ENCODE measurements around the gene CHST13.

CHST13 gene

GRCh38 chr3:126551839-126552687 lies 28.1 kb downstream of the CHST13 start:
- in situ Hi-C loops (cut with HindIII; ENCODE audit: low sequenced_read_pairs) = loop anchor here (10.0 kb wide), 1 partner anchor 53 kb away; no protein-coding TSS in a partner anchor

GRCh38 chr3:126552688-126553283 lies 28.8 kb downstream of the CHST13 start:
- in situ Hi-C loops (cut with HindIII; ENCODE audit: low sequenced_read_pairs) = loop anchor here (10.0 kb wide), 1 partner anchor 52 kb away; no protein-coding TSS in a partner anchor

GRCh38 chr3:126553284-126554084 lies 29.5 kb downstream of the CHST13 start:
- in situ Hi-C loops (cut with HindIII; ENCODE audit: low sequenced_read_pairs) = loop anchor here (10.0 kb wide), 1 partner anchor 51 kb away; no protein-coding TSS in a partner anchor

- in situ Hi-C loops (cut with HindIII; ENCODE audit: low sequenced_read_pairs) = loop anchor here (10.0 kb wide), 1 partner anchor 50 kb away; no protein-coding TSS in a partner anchor
These were observed 30.9 kb downstream of the CHST13 start for GRCh38 chr3:126554560-126555525.

GRCh38 chr3:126555795-126556636 lies 32.1 kb downstream of the CHST13 start:
- in situ Hi-C loops (cut with HindIII; ENCODE audit: low sequenced_read_pairs) = loop anchor here (10.0 kb wide), 1 partner anchor 49 kb away; no protein-coding TSS in a partner anchor

- in situ Hi-C loops (cut with HindIII; ENCODE audit: low sequenced_read_pairs) = loop anchor here (10.0 kb wide), 1 partner anchor 48 kb away; no protein-coding TSS in a partner anchor
These were observed 32.9 kb downstream of the CHST13 start for GRCh38 chr3:126556637-126557414.

- in situ Hi-C loops (cut with HindIII; ENCODE audit: low sequenced_read_pairs) = loop anchor here (10.0 kb wide), 1 partner anchor 47 kb away; no protein-coding TSS in a partner anchor
These were observed 33.4 kb downstream of the CHST13 start for GRCh38 chr3:126557415-126557745.

GRCh38 chr3:126557761-126558160 lies 33.8 kb downstream of the CHST13 start:
- in situ Hi-C loops (cut with HindIII; ENCODE audit: low sequenced_read_pairs) = loop anchor here (10.0 kb wide), 1 partner anchor 47 kb away; no protein-coding TSS in a partner anchor

GRCh38 chr3:126558336-126559071 lies 34.5 kb downstream of the CHST13 start, which contains the start of gene C3orf22:
Gene C3orf22 (minus strand): TSS chr3:126558932. CDS start chr3:126553390, 5,542 bp downstream.
- in situ Hi-C loops (cut with HindIII; ENCODE audit: low sequenced_read_pairs) = loop anchor here (10.0 kb wide), 1 partner anchor 46 kb away; no protein-coding TSS in a partner anchor

- in situ Hi-C loops (cut with HindIII; ENCODE audit: low sequenced_read_pairs) = no loop called here
These were observed 38.9 kb downstream of the CHST13 start for GRCh38 chr3:126562737-126563276.

GRCh38 chr3:126567696-126568438 lies 43.9 kb downstream of the CHST13 start:
- in situ Hi-C loops (cut with HindIII; ENCODE audit: low sequenced_read_pairs) = no loop called here

GRCh38 chr3:126568776-126569342 lies 44.9 kb downstream of the CHST13 start:
- in situ Hi-C loops (cut with HindIII; ENCODE audit: low sequenced_read_pairs) = no loop called here

- in situ Hi-C loops (cut with HindIII; ENCODE audit: low sequenced_read_pairs) = no loop called here
These were observed 45.5 kb downstream of the CHST13 start for GRCh38 chr3:126569390-126569975.

- in situ Hi-C loops (cut with HindIII; ENCODE audit: low sequenced_read_pairs) = no loop called here
These were observed 46.2 kb downstream of the CHST13 start for GRCh38 chr3:126570103-126570541.

GRCh38 chr3:126571078-126571477 lies 47.1 kb downstream of the CHST13 start:
- in situ Hi-C loops (cut with HindIII; ENCODE audit: low sequenced_read_pairs) = no loop called here
